Measurements from ENCODE around the gene PPP1R9A.

PPP1R9A gene

GRCh38 chr7:95321720-95322119, 414.3 kb downstream of the PPP1R9A start:
- H3K27ac ChIP-seq (ENCODE audit: extremely low read depth, low read depth, low read length), result no peak overlapping the region
- no peak overlapping the region for H3K4me3 ChIP-seq (ENCODE audit: low read depth, low read length)
- ChIA-PET POLR2A (no interaction called here), CTCF (interaction anchor here (0.9 kb wide), 1 partner anchor 11 kb away, joined by 3 read pairs; no protein-coding TSS in a partner anchor)
- H3K36me3 ChIP-seq (ENCODE audit: control insufficient read depth in 2 of 2, insufficient read depth in 1 of 2, low read length in 2 of 2), result no peaks in the 10 kb centered on the region
- no peaks in the 10 kb centered on the region for H3K4me1 ChIP-seq (ENCODE audit: control insufficient read depth, insufficient read depth, low read length)
- H3K9me3 ChIP-seq (ENCODE audit: control insufficient read depth, insufficient read depth, low read depth, low read length), result no peaks in the 10 kb centered on the region
- TF ChIP-seq ZNF776 (tag by site-specific recombination; IDR thresholded peaks at IDR 0.05; ENCODE audit: borderline replicate concordance), result no peak

DNA sequence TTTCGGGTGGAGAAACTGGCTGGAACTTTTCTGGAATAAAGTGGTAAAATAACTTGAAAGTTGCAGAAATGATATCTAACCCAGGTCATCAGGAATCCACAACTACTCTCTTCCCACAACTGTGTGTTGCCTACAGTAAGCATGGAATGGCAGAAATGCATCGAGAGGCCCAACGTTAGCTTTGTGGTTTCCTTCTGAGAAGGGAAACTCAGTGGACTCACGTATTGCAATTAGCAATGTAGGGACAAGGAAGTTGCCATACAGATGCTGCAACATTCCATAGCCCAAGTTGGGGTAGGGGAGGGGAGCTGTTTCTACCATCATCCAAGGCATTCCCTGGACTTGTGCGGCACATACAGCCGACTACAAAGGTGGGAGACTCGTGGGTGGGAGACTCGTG, 415.0 kb downstream of the PPP1R9A start:
- no peaks in the 10 kb centered on the region for H3K9me3 ChIP-seq (ENCODE audit: control insufficient read depth, insufficient read depth, low read depth, low read length)
- no peaks in the 10 kb centered on the region for H3K36me3 ChIP-seq (ENCODE audit: control insufficient read depth in 2 of 2, insufficient read depth in 1 of 2, low read length in 2 of 2)
- CTCF ChIA-PET, result no interaction called here
- POLR2A ChIA-PET, result no interaction called here
- no peaks in the 10 kb centered on the region for H3K4me1 ChIP-seq (ENCODE audit: control insufficient read depth, insufficient read depth, low read length)
- H3K27ac ChIP-seq (ENCODE audit: extremely low read depth, low read depth, low read length), result no peak overlapping the region
- no peak overlapping the region for H3K4me3 ChIP-seq (ENCODE audit: low read depth, low read length)
- TF ChIP-seq ZBTB10 (tag by site-specific recombination; IDR thresholded peaks at IDR 0.05) (no peak), SALL2 (tag by site-specific recombination; IDR thresholded peaks at IDR 0.05; ENCODE audit: borderline replicate concordance) (no peak), ZNF555 (tag by site-specific recombination; conservative IDR thresholded peaks at IDR 0.05) (no peak), OSR2 (tag by site-specific recombination; IDR thresholded peaks at IDR 0.05) (no peak), ZNF692 (tag by site-specific recombination; IDR thresholded peaks at IDR 0.05) (no peak), ZNF23 (tag by site-specific recombination; IDR thresholded peaks at IDR 0.05; ENCODE audit: borderline replicate concordance) (no peak), ZNF132 (tag by site-specific recombination; IDR thresholded peaks at IDR 0.05; ENCODE audit: borderline replicate concordance) (no peak), YY1 (tag by site-specific recombination; IDR thresholded peaks at IDR 0.05) (no peak), ZNF658 (tag by site-specific recombination; IDR thresholded peaks at IDR 0.05) (no peak), ZSCAN23 (tag by site-specific recombination; IDR thresholded peaks at IDR 0.05) (no peak), ZNF169 (tag by site-specific recombination; IDR thresholded peaks at IDR 0.05) (no peak), ZNF654 (tag by site-specific recombination; IDR thresholded peaks at IDR 0.05; ENCODE audit: low read depth) (no peak)

DNA sequence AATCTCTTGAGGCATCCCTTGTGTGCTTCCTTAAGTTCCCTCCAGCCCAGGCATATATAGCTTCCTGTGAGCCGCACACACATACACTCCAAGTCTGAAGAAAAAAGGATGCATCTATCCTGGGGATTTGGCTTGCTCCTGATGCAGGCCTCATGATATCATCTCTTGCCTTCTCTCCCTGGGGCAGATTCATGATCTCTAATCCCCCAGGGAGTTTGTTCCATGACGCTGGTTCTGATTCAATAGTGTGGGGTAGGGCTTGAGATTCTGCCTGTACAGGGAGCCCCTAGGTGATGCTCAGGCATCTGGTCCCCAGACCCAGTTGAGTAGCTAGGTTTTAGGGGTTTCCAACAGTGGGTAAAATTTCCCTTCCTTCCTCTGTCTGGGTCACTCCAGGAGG, 415.5 kb downstream of the PPP1R9A start:
- CTCF ChIA-PET, result no interaction called here
- POLR2A ChIA-PET, result no interaction called here
- Histone ChIP-seq H3K9me3 (ENCODE audit: control insufficient read depth, insufficient read depth, low read depth, low read length) (no peaks in the 10 kb centered on the region), H3K4me3 (ENCODE audit: low read depth, low read length) (no peak overlapping the region), H3K4me1 (ENCODE audit: control insufficient read depth, insufficient read depth, low read length) (no peaks in the 10 kb centered on the region), H3K36me3 (ENCODE audit: control insufficient read depth in 2 of 2, insufficient read depth in 1 of 2, low read length in 2 of 2) (no peaks in the 10 kb centered on the region), H3K27ac (ENCODE audit: extremely low read depth, low read depth, low read length) (no peak overlapping the region)
- TF ChIP-seq ZBTB49 (tag by site-specific recombination; IDR thresholded peaks at IDR 0.05; ENCODE audit: low read depth) (no peak), TRIM28 (IDR thresholded peaks at IDR 0.05; ENCODE audit: borderline replicate concordance, low read length) (no peak), GLI4 (tag by site-specific recombination; IDR thresholded peaks at IDR 0.05) (no peak), ZBTB17 (tag by site-specific recombination; IDR thresholded peaks at IDR 0.05) (no peak), FEZF1 (tag by site-specific recombination; IDR thresholded peaks at IDR 0.05) (no peak), ZNF548 (tag by site-specific recombination; IDR thresholded peaks at IDR 0.05) (no peak), ZNF324 (tag by site-specific recombination; IDR thresholded peaks at IDR 0.05) (no peak), ZSCAN5A (tag by site-specific recombination; IDR thresholded peaks at IDR 0.05) (no peak), ZNF529 (tag by site-specific recombination; IDR thresholded peaks at IDR 0.05; ENCODE audit: insufficient replicate concordance) (no peak), ZNF302 (tag by site-specific recombination; IDR thresholded peaks at IDR 0.05; ENCODE audit: low read depth) (no peak), ZNF704 (tag by site-specific recombination; IDR thresholded peaks at IDR 0.05) (no peak), KLF16 (tag by site-specific recombination; IDR thresholded peaks at IDR 0.05) (no peak)
